Esophagus (tissue), 2 donors: ENCODE results near the gene TSC22D4. TPM values are rescaled to one million over a fixed set of nuclear protein-coding genes. Genes with fewer than 3 reads are reported as not detected.
"Not testable (repeated sequence)": the region's sequence is repeated elsewhere in the genome, so short reads cannot be mapped to it uniquely, and the experiment has no call there.

Source experiments
- H3K27ac ChIP-seq, 2 donors: one replicate each; pipeline ENCODE4 v1.5.1; 2013; ENCODE audit warnings: low read depth in 2 of 2, mild to moderate bottlenecking in 2 of 2, inconsistent platforms in 1 of 2, low read length in 1 of 2, moderate library complexity in 1 of 2
- H3K27me3 ChIP-seq, 2 donors: one replicate each; pipeline ENCODE4 v1.6.1; 2013; ENCODE audit warnings: low read length in 2 of 2, control low read depth in 1 of 2, mild to moderate bottlenecking in 1 of 2; ENCODE audit not compliant: insufficient read depth in 2 of 2, control insufficient read depth in 1 of 2
- H3K36me3 ChIP-seq, 2 donors: one replicate each; pipeline ENCODE4 v1.6.1; 2013; ENCODE audit warnings: low read length in 1 of 2; ENCODE audit not compliant: control insufficient read depth in 2 of 2, insufficient read depth in 2 of 2
- H3K4me1 ChIP-seq, 2 donors: one replicate each; pipeline ENCODE4 v1.6.1; 2013; ENCODE audit warnings: low read length in 1 of 2; ENCODE audit not compliant: control insufficient read depth in 2 of 2, insufficient read depth in 2 of 2
- H3K4me3 ChIP-seq, 2 donors: one replicate each; pipeline ENCODE4 v1.5.1; 2013; ENCODE audit warnings: low read length in 2 of 2, mild to moderate bottlenecking in 2 of 2, low read depth in 1 of 2, moderate library complexity in 1 of 2
- H3K9me3 ChIP-seq, 2 donors: one replicate each; pipeline ENCODE4 v1.6.1; 2013; ENCODE audit warnings: mild to moderate bottlenecking in 2 of 2, low read depth in 1 of 2, low read length in 1 of 2, moderate library complexity in 1 of 2; ENCODE audit not compliant: control insufficient read depth in 2 of 2, insufficient read depth in 1 of 2
- WGBS, 2 donors: extraction: QIAGEN DNeasy Blood & Tissue Kit; methylation state at CpG; one replicate each; pipeline ENCODE4 v1.1.7; 2013; 5-methylcytosine and 5-hydroxymethylcytosine counted together
- polyA plus RNA-seq, 2 donors: library from polyadenylated mRNA; stranded (reverse); fragments of 200-250 nt; gene quantifications; one replicate each; pipeline ENCODE4 v1.2.3, GENCODE V29; 2013
- donor health status: healthy with polysubstance abuse.
- donor health status: Bipolar disorder and iron deficiency.

Gene TSC22D4
- polyA plus RNA-seq, 2 donors, result 40.0 to 60.0 TPM

DNA sequence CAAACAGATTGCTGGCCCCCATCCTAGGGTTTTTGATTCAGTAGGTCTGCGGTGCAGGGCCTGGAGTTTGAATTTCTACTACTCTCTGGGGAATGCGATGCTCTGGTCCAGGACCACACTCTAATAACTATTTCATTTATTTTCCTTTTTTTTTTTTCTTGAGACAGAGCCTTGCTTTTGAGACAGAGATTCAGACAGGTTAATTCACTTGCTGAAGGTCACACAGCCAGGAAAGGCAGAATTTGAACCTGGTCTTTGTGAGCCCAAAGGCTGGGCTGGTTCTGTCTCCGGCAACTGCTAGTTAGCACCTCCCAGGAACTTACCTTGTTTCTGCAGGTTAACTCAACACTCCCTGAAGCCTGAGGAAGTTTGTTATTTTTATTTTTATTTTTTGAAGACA lies 26.5 kb downstream of the TSC22D4 start:
- H3K4me3 ChIP-seq, result no peak overlapping the region
- H3K9me3 ChIP-seq, result no peaks in the 10 kb centered on the region
- no peaks in the 10 kb centered on the region for H3K27me3 ChIP-seq
- H3K27ac ChIP-seq, result no peak overlapping the region
- peaks cover 0 to 6% of the 10 kb centered on the region in 2 donors for H3K4me1 ChIP-seq
- 75 to 86% methylated on average over 3 of the region's 3 CpGs for WGBS, 2 donors
- peaks cover 0 to 2% of the 10 kb centered on the region in 2 donors for H3K36me3 ChIP-seq

- Histone ChIP-seq H3K27ac (no peak overlapping the region), H3K4me3 (no peak overlapping the region), H3K4me1 (peaks cover 0 to 6% of the 10 kb centered on the region in 2 donors), H3K9me3 (no peaks in the 10 kb centered on the region), H3K27me3 (no peaks in the 10 kb centered on the region), H3K36me3 (no peaks in the 10 kb centered on the region)
- 85 to 90% methylated on average over 13 of the region's 13 CpGs for WGBS, 2 donors
Measured at GRCh38 chr7:100449190-100449795, 29.7 kb downstream of the TSC22D4 start.

GRCh38 chr7:100447363-100447762 lies 31.7 kb downstream of the TSC22D4 start:
- not testable (repeated sequence) for H3K36me3 ChIP-seq, H3K4me1 ChIP-seq, H3K9me3 ChIP-seq, H3K27ac ChIP-seq, H3K4me3 ChIP-seq, H3K27me3 ChIP-seq
- WGBS, 2 donors, result 99 to 100% methylated on average over 8 of the region's 8 CpGs

GRCh38 chr7:100446040-100446439 lies 33.0 kb downstream of the TSC22D4 start:
- peaks cover 0 to 6% of the 10 kb centered on the region in 2 donors for H3K4me1 ChIP-seq
- H3K27ac ChIP-seq, result no peak overlapping the region
- no peaks in the 10 kb centered on the region for H3K36me3 ChIP-seq
- 66 to 75% methylated on average over 2 of the region's 2 CpGs for WGBS, 2 donors
- H3K4me3 ChIP-seq, result no peak overlapping the region
- no peaks in the 10 kb centered on the region for H3K9me3 ChIP-seq
- H3K27me3 ChIP-seq, result no peaks in the 10 kb centered on the region

DNA sequence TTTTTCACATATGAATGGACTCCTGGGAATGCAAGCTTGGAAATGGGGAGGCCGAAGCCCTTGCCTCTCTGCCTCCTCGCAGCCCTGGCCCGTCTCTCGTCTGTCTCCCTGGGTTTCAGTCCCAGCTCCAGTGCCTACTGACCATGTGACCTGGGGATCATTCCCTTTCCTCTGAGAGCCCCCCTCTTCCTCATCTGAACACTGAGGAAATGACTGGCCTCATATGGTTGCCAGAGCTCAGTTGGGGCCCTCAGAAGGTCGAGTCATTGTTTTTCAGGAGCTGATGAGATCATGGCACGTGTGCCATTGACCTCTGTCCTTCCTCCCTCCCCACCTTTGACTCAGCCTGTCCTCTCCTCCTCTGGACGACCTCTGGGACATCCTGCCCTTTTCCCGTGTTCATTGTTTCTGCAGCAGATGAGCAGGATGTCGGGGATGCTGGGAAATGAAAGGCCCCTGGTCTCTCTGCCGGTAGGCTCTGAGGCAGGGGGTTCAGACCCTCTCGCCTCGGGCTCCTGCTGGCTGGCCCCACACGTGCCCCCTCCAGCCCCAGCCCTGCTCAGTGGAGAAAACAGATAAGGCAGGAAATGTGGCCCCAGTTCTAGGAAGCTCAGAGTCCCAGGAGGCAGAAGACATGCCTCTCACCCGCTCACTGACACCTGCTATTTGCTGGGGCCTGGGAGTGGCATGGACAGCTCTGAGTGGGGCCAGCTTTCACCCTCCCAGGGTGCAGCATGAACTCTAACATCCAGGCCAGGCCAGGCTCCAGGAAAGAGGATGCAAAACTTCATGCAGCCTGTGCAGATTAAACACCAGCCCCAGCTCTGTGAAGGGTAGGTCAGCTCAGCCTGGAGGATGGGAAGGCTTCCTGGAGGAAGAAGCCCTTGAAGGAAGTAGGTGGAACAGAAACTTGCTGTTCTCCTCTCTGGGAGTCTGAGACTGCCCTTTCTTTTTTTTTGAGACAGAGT lies 34.4 kb downstream of the TSC22D4 start:
- 47 to 49% methylated on average over 14 of the region's 14 CpGs for WGBS, 2 donors
- H3K4me3 ChIP-seq, result no peak overlapping the region
- no peaks in the 10 kb centered on the region for H3K4me1 ChIP-seq
- no peaks in the 10 kb centered on the region for H3K9me3 ChIP-seq
- peak overlapping the region in 1 of 2 donors; percentile 63 for H3K27ac ChIP-seq
- no peaks in the 10 kb centered on the region for H3K27me3 ChIP-seq
- no peaks in the 10 kb centered on the region for H3K36me3 ChIP-seq

DNA sequence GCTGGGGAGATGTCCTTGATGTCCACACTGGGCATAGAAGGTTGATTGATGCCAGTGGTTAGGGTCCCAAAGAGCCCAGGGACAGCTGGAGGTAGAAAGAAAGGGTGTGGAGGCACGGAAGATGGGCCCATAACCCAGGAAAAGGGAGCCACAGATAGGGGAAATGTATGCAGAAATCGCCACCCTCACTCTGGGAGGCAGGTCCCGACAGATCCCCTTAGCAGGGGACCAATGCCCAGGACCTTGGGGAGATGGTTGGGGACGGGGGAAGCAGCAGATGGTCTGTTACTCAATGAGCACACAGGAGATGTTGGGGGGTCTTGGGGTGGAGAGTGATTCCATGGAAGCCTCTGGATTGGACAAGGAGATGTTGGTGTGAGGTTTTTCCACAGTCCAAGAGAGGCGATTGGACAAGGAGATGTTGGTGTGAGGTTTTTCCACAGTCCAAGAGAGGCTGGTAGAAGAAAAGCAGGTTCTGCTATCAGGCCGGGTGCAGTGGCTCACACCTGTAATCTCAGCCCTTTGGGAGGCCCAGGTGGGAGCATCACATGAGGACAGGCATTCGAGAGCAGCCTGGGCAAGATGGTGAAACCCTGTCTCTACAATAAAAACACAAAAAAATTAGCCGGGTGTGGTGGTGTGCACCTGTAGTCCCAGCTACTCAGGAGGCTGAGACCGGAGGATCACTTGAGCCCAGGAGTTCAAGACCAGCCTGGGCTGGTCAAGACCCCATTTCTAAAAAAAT lies 35.7 kb downstream of the TSC22D4 start:
- no peaks in the 10 kb centered on the region for H3K9me3 ChIP-seq
- 89 to 93% methylated on average over 9 of the region's 9 CpGs for WGBS, 2 donors
- no peaks in the 10 kb centered on the region for H3K4me1 ChIP-seq
- H3K4me3 ChIP-seq, result no peak overlapping the region
- no peaks in the 10 kb centered on the region for H3K27me3 ChIP-seq
- H3K36me3 ChIP-seq, result no peaks in the 10 kb centered on the region
- H3K27ac ChIP-seq, result no peak overlapping the region

- H3K27me3 ChIP-seq, result no peaks in the 10 kb centered on the region
- 89 to 90% methylated on average over 11 of the region's 11 CpGs for WGBS, 2 donors
- no peak overlapping the region for H3K4me3 ChIP-seq
Measured at GRCh38 chr7:100441641-100442535, 37.1 kb downstream of the TSC22D4 start.

GRCh38 chr7:100439244-100439643 lies 39.8 kb downstream of the TSC22D4 start:
- H3K4me3 ChIP-seq, H3K27me3 ChIP-seq, H3K9me3 ChIP-seq, H3K27ac ChIP-seq, H3K36me3 ChIP-seq, H3K4me1 ChIP-seq: not testable (repeated sequence)
- 85 to 89% methylated on average over 7 of the region's 7 CpGs for WGBS, 2 donors

More at GRCh38 chr7:100441641-100442535, 37.1 kb downstream of the TSC22D4 start:
- H3K4me1 ChIP-seq, result no peaks in the 10 kb centered on the region
- no peak overlapping the region for H3K27ac ChIP-seq
- no peaks in the 10 kb centered on the region for H3K9me3 ChIP-seq
- no peaks in the 10 kb centered on the region for H3K36me3 ChIP-seq

DNA sequence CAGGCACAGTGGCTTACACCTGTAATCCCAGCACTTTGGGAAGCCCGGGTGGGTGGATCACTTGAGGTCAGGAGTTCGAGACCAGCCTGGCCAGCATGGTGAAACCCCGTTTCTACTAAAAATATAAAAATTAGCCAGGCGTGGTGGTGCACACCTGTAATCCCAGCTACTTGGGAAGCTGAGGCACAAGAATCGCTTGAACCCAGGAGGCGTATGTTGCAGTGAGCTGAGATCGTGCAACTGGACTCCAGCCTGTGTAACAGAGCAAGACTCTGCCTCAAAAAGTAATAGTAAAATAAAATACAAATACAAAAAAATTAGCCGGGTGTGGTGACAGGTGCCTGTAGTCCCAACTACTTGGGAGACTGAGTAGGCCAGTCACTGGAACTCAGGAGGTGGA lies 40.3 kb downstream of the TSC22D4 start:
- H3K9me3 ChIP-seq, H3K4me3 ChIP-seq, H3K4me1 ChIP-seq, H3K36me3 ChIP-seq, H3K27me3 ChIP-seq, H3K27ac ChIP-seq: not testable (repeated sequence)
- 92 to 93% methylated on average over 8 of the region's 8 CpGs for WGBS, 2 donors
